Activated CD4-positive, alpha-beta T cell treated with anti-CD3 and anti-CD28 coated beads for 24 hours (primary cell): ENCODE measurements around the gene MAD1L1.

Source experiments
- DNase-seq, 2 donors: peaks; one replicate each; pipeline ENCODE4 v3.0.0-alpha.2; 2020; ENCODE audit warnings: low read depth in 2 of 2

MAD1L1 gene

GRCh38 chr7:2090526-2091520 lies 141.9 kb downstream of the MAD1L1 start:
- DNase-seq, result no peak

- DNase-seq, result no peak
Observed at GRCh38 chr7:2088801-2089200, 143.9 kb downstream of the MAD1L1 start.

DNA sequence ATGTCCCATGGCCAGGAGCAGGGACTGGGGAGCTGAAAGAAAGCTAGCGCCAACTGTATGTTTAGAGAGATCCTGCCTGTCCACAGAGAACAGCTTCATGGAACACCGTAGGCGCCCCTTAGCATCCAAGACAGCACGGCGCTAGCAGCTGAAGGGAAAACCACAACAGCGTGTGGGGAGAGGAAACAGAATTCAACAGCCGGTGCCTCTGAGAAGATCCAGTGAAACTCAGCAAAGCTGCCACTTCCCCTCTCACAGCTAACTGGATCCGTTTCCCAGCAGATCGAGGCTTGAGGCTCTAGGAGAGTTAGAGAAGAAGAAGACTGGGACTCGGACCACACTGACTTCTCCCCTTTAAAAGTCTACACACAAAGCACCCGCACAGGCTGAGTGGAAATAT lies 145.0 kb downstream of the MAD1L1 start:
- no peak for DNase-seq

- no peak for DNase-seq
Observed at GRCh38 chr7:2086229-2086628, 146.5 kb downstream of the MAD1L1 start.

DNA sequence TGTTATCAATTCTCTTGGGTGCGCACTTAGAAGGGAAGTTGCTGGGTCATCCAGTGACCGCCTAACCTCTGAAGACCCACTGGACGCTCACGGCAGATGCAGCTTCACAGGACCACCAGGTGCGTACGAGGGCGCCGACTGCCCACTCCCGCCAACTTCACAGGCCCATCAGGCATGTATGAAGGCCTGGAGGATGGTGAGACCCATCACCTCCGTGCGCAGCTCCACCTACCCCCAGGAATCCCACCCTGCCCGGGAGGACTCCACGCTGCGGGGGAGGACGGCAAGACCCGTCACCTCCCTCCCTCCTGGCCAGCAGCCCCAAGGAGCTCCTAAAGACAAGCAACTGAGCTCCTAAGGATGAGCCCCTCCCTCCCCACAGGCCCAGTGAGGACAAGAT lies 146.9 kb downstream of the MAD1L1 start:
- no peak for DNase-seq

- DNase-seq, result no peak
Observed at GRCh38 chr7:2084781-2085505, 147.8 kb downstream of the MAD1L1 start.

- DNase-seq, result no peak
Observed at GRCh38 chr7:2084331-2084730, 148.4 kb downstream of the MAD1L1 start.

DNA sequence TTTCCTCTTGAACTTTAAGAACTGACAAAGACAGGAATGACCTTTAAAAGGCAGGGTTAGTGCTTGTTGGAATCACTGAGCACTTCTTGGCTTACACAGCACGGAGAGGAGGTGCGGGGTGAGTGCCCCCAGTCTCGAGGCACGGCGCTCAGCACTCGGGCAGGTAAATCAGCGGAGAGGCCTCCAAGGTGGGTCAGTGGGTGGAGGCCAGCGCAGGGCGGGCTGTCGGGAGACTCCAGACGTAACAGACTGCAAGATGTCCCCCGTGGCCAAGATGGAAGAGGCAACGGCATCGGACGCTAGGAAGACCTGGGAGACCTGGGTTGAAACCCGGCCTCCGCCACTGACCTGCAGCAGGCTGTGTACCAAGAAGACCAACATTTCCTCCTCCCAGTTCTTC lies 149.4 kb downstream of the MAD1L1 start:
- no peak for DNase-seq

DNA sequence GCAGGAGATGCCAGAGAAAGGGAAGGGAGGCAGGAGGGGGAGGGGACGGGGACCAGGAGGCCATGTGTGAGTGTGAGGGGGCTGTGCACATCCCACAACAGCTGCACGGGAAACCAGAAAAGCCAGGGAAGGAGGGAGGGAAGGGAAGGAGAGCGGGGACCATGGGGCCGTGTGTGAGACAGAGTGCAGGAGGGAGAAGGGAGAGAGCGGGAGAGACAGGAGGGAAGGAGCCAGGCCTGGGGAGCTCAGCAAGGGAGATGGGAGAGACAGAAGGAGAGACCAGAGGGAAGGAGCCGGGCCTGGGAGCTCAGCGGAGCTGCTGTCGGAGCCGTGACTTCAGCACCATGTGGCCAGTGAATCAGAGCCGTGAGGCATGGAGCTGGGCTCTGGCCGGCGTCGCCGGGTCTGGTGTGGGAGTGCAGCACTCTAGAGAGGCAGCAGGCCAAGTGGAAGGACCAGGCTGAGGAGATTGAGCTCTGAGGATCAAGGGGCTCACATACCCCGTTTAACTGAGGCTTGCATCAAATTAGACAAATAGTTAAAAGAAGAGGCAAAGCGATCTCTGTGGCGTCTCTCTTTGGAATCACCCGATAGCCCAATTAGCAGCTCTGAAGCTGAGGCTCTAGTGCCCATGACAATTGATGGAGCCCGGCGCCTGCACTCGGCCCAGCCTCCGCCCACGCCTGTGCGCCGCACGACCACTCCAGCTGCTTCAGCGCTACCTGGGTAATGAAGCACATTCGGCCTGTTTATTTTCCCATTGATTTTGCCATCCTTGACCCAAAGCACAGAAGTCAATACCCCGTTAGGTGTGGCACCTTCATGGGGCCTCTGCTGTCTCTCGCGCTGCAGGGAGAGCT lies 150.4 kb downstream of the MAD1L1 start:
- DNase-seq, result no peak

- DNase-seq, result no peak
Observed at GRCh38 chr7:2081526-2082135, 151.1 kb downstream of the MAD1L1 start.

DNA sequence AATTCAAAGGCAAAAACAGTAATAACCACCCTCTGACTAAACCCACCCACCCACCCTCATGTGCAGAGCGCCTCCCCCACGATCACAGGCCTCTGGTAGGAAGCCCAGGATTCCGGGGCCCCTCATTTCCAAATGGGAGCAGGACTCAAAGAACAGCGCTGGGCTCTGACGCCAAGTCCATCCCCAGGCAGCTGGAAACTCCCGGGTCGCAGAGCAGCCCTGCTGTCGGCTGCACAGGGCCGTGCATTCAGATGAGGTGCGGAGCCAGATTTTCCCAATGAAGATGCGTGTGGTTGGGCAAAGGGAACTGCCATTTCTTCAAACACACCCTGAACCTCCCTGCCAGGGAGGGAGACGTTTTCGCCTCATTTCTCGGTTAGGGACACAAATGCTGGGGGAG lies 152.3 kb downstream of the MAD1L1 start:
- DNase-seq, result no peak

DNA sequence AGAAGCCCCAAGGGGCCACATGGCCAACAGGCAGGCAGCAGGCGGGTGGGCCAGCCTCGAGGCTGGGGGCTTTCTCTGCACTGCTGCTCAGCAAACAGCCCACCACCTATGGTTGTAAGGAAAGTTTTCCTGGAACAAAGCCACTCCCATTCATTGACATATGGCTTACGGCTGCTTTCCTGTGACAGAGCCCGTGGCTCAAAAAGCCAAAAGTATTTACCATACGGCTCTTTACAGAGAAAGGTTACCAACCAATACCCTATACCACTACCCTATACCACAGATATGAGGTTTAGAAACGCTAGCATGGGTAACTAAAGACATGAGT lies 152.7 kb downstream of the MAD1L1 start:
- no peak for DNase-seq

DNA sequence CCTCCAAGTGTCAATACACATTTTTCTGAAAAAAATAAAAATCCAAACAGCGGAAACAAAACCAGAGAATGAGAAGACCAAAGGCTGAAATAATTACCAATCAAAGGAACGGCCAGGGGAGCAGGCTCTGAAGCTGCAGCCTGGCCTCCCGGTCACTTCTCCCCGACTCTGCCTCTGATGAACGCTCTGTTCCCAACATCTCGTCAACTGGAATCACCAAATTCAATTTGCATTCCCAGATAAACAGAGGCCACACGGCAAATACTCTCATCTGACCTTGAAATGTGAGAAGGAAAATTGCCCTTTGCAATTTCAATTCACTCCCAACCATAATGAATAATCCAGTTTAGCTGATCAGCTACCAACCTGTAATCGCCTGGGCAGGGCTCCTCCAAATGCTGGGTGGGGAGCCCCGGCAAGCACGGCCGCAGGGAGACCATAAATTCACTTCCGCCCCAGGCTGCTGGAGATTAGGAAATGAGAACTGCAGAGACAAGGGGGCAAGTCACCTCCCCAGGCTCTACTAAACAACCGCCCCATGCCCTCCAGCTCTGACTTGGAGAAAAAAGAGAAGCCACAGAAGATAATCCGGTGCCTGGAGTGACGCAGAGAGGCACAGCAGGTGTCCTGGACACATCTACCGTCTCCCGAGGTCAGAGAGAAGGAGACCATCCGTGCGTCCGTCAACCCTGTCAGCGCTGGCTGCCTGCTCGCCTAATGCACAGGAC lies 153.2 kb downstream of the MAD1L1 start:
- DNase-seq, result no peak

- no peak for DNase-seq
Observed at GRCh38 chr7:2078899-2079298, 153.8 kb downstream of the MAD1L1 start.

- DNase-seq, result no peak
Observed at GRCh38 chr7:2076649-2077064, 156.1 kb downstream of the MAD1L1 start.

GRCh38 chr7:2075811-2076210 lies 156.9 kb downstream of the MAD1L1 start:
- DNase-seq, result no peak

- DNase-seq, result no peak
Observed at GRCh38 chr7:2074691-2075090, 158.1 kb downstream of the MAD1L1 start.

- DNase-seq, result no peak
Observed at GRCh38 chr7:2072798-2073197, 159.9 kb downstream of the MAD1L1 start.

DNA sequence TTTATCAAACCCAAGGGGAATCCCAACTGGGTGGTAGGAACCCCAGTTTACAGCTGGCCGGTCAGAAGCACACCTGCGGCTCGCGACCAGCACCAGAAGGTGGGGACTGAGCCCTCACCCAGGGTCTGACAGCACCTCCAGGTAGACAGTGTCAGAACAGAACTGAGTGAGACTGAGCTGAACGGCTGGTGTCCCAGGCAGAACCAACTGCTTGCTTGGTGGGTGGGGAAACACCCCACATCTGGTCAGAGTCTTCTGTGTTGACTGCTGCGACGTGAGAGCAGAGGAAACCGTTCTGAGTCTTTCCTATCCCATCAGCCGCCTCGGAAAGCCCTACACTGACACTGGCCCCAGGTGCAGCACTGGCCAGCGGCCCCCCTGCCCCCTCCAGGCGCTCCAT lies 160.7 kb downstream of the MAD1L1 start:
- DNase-seq, result no peak

GRCh38 chr7:2071133-2071832 lies 161.5 kb downstream of the MAD1L1 start:
- DNase-seq, result no peak
